Activated CD8-positive, alpha-beta T cell treated with anti-CD3 and anti-CD28 coated beads for 36 hours (primary cell): ENCODE results near the gene PNP. TPM values are rescaled to one million over a fixed set of nuclear protein-coding genes. Genes with fewer than 3 reads are reported as not detected.

Experiments
- ATAC-seq: fragments of 200-7000 bp; cut with Tn5 transposase; one replicate; pipeline ENCODE4 v1.10.0; 2021; ENCODE audit warnings: mild to moderate bottlenecking, moderate library complexity
- CTCF ChIA-PET: fragments of 350-600 bp; sonication (Branson Sonifier 250); formaldehyde crosslinking; loops from one replicate; lab custom pipeline; 2021; ENCODE audit warnings: antibody characterized with exemption; lab: Charles Lee
- POLR2A ChIA-PET: fragments of 350-600 bp; sonication (Branson Sonifier 250); formaldehyde crosslinking; loops from one replicate; lab custom pipeline; 2021; ENCODE audit warnings: antibody characterized with exemption; lab: Charles Lee
- DNase-seq: peaks from one replicate; pipeline ENCODE4 v3.0.0-alpha.2; 2020
- H3K27ac Mint-ChIP-seq: one replicate; pipeline ENCODE4 v1.8.0; 2021; ENCODE audit warnings: mild to moderate bottlenecking, mixed read lengths
- H3K27me3 Mint-ChIP-seq: one replicate; pipeline ENCODE4 v1.8.0; 2021; ENCODE audit warnings: mixed read lengths
- H3K36me3 Mint-ChIP-seq: one replicate; pipeline ENCODE4 v1.8.0; 2021; ENCODE audit warnings: low read depth, mixed read lengths
- H3K4me1 Mint-ChIP-seq: one replicate; pipeline ENCODE4 v1.8.0; 2021; ENCODE audit warnings: low read depth, mixed read lengths
- H3K4me3 Mint-ChIP-seq: one replicate; pipeline ENCODE4 v1.8.0; 2021; ENCODE audit warnings: mild to moderate bottlenecking, moderate library complexity, mixed read lengths
- H3K9me3 Mint-ChIP-seq: one replicate; pipeline ENCODE4 v1.8.0; 2021; ENCODE audit warnings: mixed read lengths
- intact Hi-C: fragments of 100-400 bp; cut with micrococcal nuclease; formaldehyde crosslinking; loops from one replicate; pipeline ENCODE4 v1.10.0; 2022
- total RNA-seq, 2 experiments: library from RNA; stranded (reverse); gene quantifications; one replicate each; pipeline ENCODE4 v1.2.3, GENCODE V29; 2021
- TF ChIP-seq, protein P1 (sequence below): fragments of 200-600 bp; IDR thresholded peaks from one replicate; pipeline ENCODE4 v1.8.0; 2022; ENCODE audit warnings: antibody characterized with exemption, mild to moderate bottlenecking

The PNP gene
- total RNA-seq, 2 experiments from 2014 or later = 176 to 183 TPM

DNA sequence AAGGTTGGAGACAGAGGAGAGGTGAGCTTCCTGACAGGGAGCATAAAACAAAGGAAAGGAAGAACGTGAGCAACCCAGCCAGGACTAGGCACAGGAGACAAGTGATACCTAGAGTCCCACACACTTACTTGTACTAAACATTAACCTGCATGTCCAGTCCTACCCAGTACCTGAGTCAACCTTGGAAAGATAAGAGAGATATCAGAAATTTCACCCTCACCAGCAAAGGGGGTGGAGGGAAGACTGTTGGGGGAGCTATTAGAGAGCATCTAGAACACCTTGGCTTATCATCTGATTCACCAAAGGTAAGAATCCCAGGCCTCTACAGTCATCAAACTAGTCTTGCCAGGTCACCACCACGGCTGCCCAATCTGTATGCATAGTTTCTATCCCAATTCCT lies 44.4 kb upstream of the PNP start:
- no peak for DNase-seq
- ATAC-seq = no peak
- ChIA-PET CTCF (interaction anchor here (0.7 to 4.9 kb wide), 3 partner anchors 8 to 98 kb away, joined by 3 to 42 read pairs (median 3); partner anchors contain the start of gene TEP1), POLR2A (interaction anchor here (1.9 to 2.9 kb wide), 2 partner anchors 10 to 30 kb away, joined by 6 to 14 read pairs; partner anchors contain the start of genes APEX1 and OSGEP)
- no peak overlapping the region for H3K4me3 Mint-ChIP-seq
- intact Hi-C loops = no loop called here
- H3K36me3 Mint-ChIP-seq = no peaks in the 10 kb centered on the region
- TF ChIP-seq, protein P1, sequence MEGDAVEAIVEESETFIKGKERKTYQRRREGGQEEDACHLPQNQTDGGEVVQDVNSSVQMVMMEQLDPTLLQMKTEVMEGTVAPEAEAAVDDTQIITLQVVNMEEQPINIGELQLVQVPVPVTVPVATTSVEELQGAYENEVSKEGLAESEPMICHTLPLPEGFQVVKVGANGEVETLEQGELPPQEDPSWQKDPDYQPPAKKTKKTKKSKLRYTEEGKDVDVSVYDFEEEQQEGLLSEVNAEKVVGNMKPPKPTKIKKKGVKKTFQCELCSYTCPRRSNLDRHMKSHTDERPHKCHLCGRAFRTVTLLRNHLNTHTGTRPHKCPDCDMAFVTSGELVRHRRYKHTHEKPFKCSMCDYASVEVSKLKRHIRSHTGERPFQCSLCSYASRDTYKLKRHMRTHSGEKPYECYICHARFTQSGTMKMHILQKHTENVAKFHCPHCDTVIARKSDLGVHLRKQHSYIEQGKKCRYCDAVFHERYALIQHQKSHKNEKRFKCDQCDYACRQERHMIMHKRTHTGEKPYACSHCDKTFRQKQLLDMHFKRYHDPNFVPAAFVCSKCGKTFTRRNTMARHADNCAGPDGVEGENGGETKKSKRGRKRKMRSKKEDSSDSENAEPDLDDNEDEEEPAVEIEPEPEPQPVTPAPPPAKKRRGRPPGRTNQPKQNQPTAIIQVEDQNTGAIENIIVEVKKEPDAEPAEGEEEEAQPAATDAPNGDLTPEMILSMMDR = no peak
- H3K27me3 Mint-ChIP-seq = no peaks in the 10 kb centered on the region
- H3K9me3 Mint-ChIP-seq = no peaks in the 10 kb centered on the region
- H3K27ac Mint-ChIP-seq = no peak overlapping the region
- H3K4me1 Mint-ChIP-seq = peaks cover 39% of the 10 kb centered on the region

DNA sequence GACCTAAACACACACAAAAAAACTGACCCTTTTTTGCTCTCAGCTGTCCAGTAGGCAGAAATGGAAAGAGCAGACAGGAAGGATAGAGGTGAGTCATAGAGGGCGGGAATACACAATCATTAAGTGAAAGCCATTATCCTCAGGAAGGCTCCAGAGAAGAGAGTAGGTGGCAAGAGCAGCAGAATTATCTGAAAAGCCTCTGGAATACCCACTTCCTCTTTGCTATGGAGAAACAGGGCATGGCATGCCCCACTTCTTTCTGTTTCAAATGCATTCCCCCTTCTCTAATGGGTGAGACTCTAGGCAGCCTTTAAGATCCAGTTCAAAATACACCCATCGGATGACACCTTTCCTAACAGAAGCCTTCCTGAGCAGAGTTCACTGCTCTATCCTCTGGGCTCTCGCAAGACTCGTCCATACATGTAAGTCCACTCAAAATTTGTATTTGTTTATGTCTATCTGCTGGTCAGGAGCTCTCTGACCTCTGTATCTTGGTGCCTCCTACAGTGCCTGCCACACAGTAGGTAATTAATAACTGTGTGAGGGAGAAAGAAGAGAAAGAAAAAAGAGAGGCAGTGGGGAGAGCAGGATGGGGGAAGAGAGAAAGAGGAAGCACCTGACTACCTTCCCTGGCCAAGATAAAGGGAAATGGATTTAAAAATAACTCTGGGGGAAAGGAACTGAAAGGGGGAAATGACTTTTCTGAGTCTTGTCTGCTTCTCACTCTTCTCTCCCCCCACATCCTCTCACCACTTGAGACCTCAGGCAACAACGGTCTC lies 41.8 kb upstream of the PNP start:
- ATAC-seq (peak; percentile 72), DNase-seq (peak; percentile 26)
- TF ChIP-seq, protein P1 = no peak
- intact Hi-C loops = no loop called here
- Mint-ChIP-seq H3K4me1 (peaks cover 42% of the 10 kb centered on the region), H3K27me3 (no peaks in the 10 kb centered on the region), H3K9me3 (no peaks in the 10 kb centered on the region), H3K27ac (peak overlapping the region; percentile 91), H3K36me3 (no peaks in the 10 kb centered on the region), H3K4me3 (peak overlapping the region; percentile 63)
- ChIA-PET CTCF (interaction anchor here (0.6 kb wide), 1 partner anchor 12 kb away, joined by 3 read pairs; no protein-coding TSS in a partner anchor), POLR2A (interaction anchor here (1.1 to 3.0 kb wide), 6 partner anchors 13 to 84 kb away, joined by 3 to 23 read pairs (median 10); partner anchors contain the start of genes APEX1, OSGEP, PARP2 and TEP1)

DNA sequence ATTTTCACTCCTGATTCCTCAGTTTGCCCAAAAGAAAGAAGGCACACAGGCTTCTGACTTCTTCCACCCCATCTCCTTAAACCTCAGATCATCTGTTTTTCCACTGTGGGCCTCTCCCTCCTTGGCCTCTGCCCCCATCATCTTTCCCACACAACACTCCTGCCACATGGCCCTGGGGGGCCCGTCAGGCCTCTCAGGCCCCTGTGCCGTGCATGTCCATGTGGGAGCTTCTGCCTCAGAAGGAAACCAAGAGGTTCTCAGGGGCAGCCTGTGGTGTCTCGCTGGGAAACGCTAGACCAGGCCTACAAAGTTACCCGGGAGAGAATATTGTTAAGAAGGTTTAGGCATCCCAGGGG lies 41.2 kb upstream of the PNP start:
- Mint-ChIP-seq H3K4me3 (peak overlapping the region; percentile 63), H3K4me1 (peaks cover 42% of the 10 kb centered on the region), H3K27me3 (no peaks in the 10 kb centered on the region), H3K36me3 (no peaks in the 10 kb centered on the region), H3K9me3 (no peaks in the 10 kb centered on the region), H3K27ac (peak overlapping the region; percentile 91)
- DNase-seq = no peak
- intact Hi-C loops = no loop called here
- ChIA-PET POLR2A (interaction anchor here (1.0 to 3.0 kb wide), 7 partner anchors 14 to 182 kb away, joined by 3 to 23 read pairs (median 7); partner anchors contain the start of genes APEX1, OSGEP, PARP2 and TEP1), CTCF (interaction anchor here (0.6 to 1.0 kb wide), 2 partner anchors 12 to 101 kb away, joined by 3 to 4 read pairs; no protein-coding TSS in a partner anchor)
- TF ChIP-seq, protein P1 = no peak
- peak; percentile 36 for ATAC-seq

DNA sequence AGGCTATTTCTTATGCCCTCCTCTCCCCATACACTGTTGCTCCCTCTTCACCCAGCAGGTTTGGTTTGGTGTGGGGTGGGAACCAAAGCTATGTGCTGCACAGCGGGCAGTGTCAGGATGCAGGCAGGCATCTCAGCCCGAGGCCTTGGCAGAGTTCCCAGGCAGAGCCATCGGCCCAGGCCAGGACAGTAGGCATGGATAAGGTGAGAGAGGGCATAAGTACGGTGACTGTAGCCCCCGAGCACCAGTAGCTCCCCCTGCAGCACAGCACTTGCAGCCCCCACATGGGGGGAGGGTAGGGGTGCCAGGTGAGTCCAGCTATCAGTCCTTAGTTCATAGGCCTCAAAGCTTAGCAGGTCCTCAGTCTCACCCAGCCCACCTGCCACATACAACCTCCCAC lies 40.4 kb upstream of the PNP start:
- POLR2A ChIA-PET = interaction anchor here (1.0 to 3.0 kb wide), 6 partner anchors 15 to 181 kb away, joined by 3 to 23 read pairs (median 12); partner anchors contain the start of genes APEX1, OSGEP, PARP2 and PNP
- Mint-ChIP-seq H3K36me3 (no peaks in the 10 kb centered on the region), H3K27ac (peak overlapping the region; percentile 91), H3K9me3 (no peaks in the 10 kb centered on the region), H3K4me3 (peak overlapping the region; percentile 63), H3K4me1 (peaks cover 40% of the 10 kb centered on the region), H3K27me3 (no peaks in the 10 kb centered on the region)
- DNase-seq (no peak), ATAC-seq (peak; percentile 7)
- CTCF ChIA-PET = interaction anchor here (1.0 to 3.5 kb wide), 4 partner anchors 11 to 182 kb away, joined by 4 to 19 read pairs (median 4); no protein-coding TSS in a partner anchor
- intact Hi-C loops = no loop called here
- TF ChIP-seq, protein P1 = no peak
